Activated CD4-positive, alpha-beta T cell treated with anti-CD3 and anti-CD28 coated beads, Interleukin-10, Interleukin-2, amounts not matched to agents 100 ng/mL and 50 ng/mL, durations not matched to agents 16 hours and 8 hours (primary cell): Measurements from ENCODE around the gene CRB3.

Source experiments
- DNase-seq: peaks from one replicate; pipeline ENCODE4 v3.0.0-alpha.2; 2020

Gene CRB3

GRCh38 chr19:6433663-6434062 is 30.4 kb upstream of the CRB3 start, which contains the start of gene SLC25A41:
Gene SLC25A41, minus strand, starts transcription at chr19:6433763. Its CDS starts 70 bp downstream, at chr19:6433693.
- DNase-seq, result no peak

GRCh38 chr19:6439743-6440142 is 24.3 kb upstream of the CRB3 start:
- no peak for DNase-seq

GRCh38 chr19:6440905-6441304 is 23.2 kb upstream of the CRB3 start:
- DNase-seq, result no peak

GRCh38 chr19:6442087-6442688 is 21.9 kb upstream of the CRB3 start:
- DNase-seq, result no peak

GRCh38 chr19:6443986-6444385 is 20.1 kb upstream of the CRB3 start:
- no peak for DNase-seq

- no peak for DNase-seq
Measured at GRCh38 chr19:6446452-6446851, 17.6 kb upstream of the CRB3 start.

- DNase-seq, result no peak
Measured at GRCh38 chr19:6448045-6448444, 16.0 kb upstream of the CRB3 start.

GRCh38 chr19:6450166-6450565 is 13.9 kb upstream of the CRB3 start:
- no peak for DNase-seq

- no peak for DNase-seq
Measured at GRCh38 chr19:6451583-6452222, 12.4 kb upstream of the CRB3 start.

- no peak for DNase-seq
Measured at GRCh38 chr19:6452223-6452614, 11.9 kb upstream of the CRB3 start.

- DNase-seq, result no peak
Measured at GRCh38 chr19:6452899-6453298, 11.2 kb upstream of the CRB3 start.

- no peak for DNase-seq
Measured at GRCh38 chr19:6453951-6454565, 10.0 kb upstream of the CRB3 start.

- DNase-seq, result no peak
Measured at GRCh38 chr19:6455924-6456323, 8.1 kb upstream of the CRB3 start.

GRCh38 chr19:6457958-6458694 is 5.9 kb upstream of the CRB3 start:
- DNase-seq, result no peak

- DNase-seq, result no peak
Measured at GRCh38 chr19:6458695-6459261, 5.3 kb upstream of the CRB3 start.

- DNase-seq, result peak; percentile 77
Measured at GRCh38 chr19:6459262-6460098, 4.6 kb upstream of the CRB3 start, which contains the start of gene SLC25A23. Gene SLC25A23, minus strand, starts transcription at chr19:6459792. Its CDS starts 164 bp downstream, at chr19:6459628.

GRCh38 chr19:6460099-6460884 is 3.8 kb upstream of the CRB3 start:
- DNase-seq, result peak; percentile 97

- DNase-seq, result no peak
Measured at GRCh38 chr19:6465006-6465405, 935 bp downstream of the CRB3 start.

- no peak for DNase-seq
Measured at GRCh38 chr19:6465663-6466062, 1.6 kb downstream of the CRB3 start.

- no peak for DNase-seq
Measured at GRCh38 chr19:6466526-6467248, 2.6 kb downstream of the CRB3 start.

- no peak for DNase-seq
Measured at GRCh38 chr19:6467384-6467783, 3.3 kb downstream of the CRB3 start.
